ENCODE measurements around the gene CTCF.
A peak's percentile ranks its signal among the peaks of the same experiment; 100 is the strongest.
"Not testable (repeated sequence)": the region's sequence is repeated elsewhere in the genome, so short reads cannot be mapped to it uniquely, and the experiment has no call there.

Gene CTCF, protein sequence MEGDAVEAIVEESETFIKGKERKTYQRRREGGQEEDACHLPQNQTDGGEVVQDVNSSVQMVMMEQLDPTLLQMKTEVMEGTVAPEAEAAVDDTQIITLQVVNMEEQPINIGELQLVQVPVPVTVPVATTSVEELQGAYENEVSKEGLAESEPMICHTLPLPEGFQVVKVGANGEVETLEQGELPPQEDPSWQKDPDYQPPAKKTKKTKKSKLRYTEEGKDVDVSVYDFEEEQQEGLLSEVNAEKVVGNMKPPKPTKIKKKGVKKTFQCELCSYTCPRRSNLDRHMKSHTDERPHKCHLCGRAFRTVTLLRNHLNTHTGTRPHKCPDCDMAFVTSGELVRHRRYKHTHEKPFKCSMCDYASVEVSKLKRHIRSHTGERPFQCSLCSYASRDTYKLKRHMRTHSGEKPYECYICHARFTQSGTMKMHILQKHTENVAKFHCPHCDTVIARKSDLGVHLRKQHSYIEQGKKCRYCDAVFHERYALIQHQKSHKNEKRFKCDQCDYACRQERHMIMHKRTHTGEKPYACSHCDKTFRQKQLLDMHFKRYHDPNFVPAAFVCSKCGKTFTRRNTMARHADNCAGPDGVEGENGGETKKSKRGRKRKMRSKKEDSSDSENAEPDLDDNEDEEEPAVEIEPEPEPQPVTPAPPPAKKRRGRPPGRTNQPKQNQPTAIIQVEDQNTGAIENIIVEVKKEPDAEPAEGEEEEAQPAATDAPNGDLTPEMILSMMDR

DNA sequence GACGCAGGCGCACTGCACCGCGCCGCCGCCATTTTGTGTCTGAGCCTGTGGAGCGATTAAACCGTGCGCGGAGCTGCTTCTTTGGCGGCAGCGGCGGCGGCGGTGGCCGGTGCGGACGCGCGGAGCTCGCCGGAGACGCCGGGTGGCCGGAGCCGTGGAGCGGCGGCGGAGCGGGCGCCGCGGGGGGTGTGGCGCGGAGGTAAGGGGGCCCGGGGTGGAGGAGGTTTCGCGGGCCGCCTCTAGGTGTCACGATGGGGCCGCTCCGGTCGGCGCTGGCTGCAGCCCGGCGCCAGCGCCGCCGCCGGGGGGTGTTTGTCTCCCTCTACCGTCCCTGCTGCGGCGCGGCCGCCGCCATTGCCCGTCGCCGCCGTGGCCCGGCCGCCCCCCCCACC lies at the start of gene CTCF:
TSS of gene CTCF (plus strand) at position 1 of the 392 bp plus-strand sequence. CDS start 48,307 bp downstream, outside the sequence.
- DNase-seq, result peak; percentile 60

DNA sequence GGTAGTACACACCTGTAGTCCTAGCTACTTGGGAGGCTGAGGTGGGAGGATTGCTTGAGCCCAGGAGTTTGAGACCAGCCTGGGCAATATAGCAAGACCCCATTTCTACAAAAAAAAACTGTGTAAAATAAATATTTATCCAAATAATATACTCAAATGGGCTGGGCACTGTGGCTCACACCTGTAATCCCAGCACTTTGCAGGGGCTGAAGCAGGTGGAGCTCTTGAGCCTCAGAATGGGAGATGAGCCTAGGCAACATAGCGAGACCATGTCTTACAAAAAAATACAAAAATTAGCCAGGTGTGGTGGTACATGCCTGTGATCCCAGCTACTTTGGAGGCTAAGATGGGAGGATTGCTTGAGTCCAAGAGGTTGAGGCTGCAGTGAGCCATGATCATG lies 48.4 kb upstream of the CTCF start:
- not testable (repeated sequence) for DNase-seq

DNA sequence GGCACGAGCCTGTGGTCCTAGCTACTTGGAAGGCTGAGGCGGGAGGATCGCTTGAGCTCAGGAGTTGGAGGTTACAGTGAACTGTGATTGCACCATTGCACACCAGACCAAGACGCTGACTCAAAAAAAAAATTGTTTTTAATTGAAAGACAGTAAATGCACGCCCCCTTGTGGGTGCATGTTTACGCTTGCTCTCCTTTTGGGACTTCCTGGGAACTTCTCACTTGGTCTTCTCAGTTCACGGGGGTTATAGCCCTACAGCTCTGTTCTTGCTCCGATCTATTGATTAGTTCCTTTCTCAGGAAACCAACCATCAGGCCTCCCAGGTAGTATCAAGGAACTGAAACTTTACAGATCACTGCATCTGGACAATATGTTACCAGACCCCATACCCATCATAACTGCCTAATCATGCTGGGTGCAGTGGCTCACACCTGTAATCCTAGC lies 47.9 kb upstream of the CTCF start:
- DNase-seq, result no peak

DNA sequence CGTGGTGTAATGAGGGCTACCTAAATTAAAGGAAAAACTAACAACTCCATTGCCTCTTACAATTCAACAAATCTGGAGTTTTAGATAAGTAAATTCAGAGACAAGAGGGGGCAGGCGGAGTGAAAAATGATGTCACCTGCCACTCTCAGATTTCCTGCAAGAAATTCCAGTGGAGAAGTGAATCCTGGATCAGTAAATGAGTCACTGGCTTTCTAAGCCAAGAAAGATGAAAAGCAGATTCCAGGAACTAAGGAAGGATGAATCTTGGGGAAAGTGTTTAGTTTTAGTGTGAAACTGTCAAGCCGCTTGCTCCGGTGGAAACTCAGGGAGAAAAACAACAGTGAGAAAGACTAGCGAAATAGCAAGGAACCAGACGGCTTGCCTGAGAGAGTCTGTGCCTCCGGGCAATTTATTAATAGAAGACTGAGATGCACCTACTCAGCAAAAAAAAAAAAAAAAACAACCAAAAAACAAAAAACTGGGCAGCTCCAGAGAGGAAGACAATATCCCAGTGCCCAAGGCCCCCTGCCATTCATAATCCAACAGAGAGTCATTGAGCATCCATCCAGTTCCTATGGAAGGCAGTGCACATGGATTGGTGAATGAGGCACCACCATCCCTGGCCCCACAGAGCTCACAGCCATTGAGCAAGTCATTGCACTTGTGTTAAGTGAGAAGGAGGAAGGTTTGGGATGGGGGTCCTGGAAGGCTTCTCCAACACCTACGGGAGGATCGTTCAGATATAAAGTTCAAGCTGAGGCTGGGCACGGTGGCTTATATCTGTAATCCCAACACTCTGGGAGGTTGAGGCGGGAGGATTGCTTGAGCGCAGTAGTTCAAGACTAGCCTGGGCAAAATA lies 45.8 kb upstream of the CTCF start:
- no peak for DNase-seq

DNA sequence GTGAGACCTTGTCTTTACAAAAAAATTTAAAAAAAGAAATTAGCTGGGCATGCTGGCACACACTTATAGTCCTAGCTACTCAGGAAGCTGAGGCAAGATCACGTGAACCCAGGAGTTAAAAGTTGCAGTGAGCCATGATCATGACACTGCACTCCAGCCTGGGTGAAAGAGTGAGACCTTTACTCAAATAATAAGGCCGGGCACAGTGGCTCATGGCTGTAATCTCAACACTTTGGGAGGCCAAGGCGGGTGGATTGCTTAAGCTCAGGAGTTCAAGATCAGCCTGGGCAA lies 45.2 kb upstream of the CTCF start:
- no peak for DNase-seq

DNA sequence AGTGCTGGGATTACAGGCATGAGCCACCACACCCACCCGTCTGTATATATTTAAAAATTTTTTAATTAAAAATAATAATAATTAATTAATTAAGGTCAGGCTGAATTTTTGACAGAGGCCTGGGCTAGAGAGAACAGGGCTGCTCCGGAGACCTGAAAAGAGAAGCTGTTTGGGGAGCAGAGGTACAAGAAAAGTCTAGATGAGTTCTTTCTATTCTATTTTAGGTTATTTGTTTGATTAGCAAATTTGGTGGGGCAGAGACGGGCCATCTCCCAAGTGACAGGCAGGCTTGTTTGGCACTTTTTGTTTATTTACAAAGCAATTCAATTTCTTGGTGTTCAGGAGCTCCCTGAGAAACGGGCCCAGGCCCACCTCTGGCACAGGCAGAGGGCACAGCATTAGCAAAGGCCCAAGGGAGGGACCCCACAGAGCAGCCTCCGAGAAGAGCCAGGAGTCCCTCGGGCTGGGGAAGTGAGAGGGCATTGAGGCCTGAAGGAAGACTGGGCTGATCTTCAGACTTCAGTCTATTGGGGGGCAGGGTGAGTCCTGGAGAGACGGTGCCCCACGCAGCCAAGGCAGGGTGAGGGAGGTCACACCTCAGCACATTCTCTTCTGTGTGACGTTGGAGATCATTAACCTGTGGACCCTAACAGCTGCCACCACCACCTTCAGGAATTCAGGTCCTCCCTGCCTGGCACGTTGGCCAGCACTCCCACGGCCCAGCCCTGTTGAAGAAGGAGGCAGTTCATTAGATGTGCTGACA lies 44.5 kb upstream of the CTCF start:
- DNase-seq, result no peak

DNA sequence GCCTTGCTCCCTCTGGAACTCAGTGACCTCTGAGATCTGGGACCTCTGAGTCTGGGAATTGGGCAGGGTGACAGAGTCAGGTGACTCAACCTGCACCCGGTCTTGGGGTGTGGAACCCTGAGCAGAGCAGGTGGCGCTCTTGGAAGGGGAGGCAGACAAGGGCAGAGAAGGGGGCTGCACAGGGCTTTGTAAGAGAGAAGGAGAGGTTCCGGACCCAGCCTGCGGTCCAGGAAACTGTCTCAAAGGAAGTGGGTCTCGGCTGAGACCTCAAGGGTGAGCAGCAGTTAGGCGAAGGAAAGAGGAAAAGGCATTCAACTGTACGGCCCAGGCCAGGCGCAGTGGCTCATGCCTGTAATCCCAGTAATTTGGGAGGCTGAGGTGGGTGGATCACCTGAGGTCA lies 43.6 kb upstream of the CTCF start:
- no peak for DNase-seq

DNA sequence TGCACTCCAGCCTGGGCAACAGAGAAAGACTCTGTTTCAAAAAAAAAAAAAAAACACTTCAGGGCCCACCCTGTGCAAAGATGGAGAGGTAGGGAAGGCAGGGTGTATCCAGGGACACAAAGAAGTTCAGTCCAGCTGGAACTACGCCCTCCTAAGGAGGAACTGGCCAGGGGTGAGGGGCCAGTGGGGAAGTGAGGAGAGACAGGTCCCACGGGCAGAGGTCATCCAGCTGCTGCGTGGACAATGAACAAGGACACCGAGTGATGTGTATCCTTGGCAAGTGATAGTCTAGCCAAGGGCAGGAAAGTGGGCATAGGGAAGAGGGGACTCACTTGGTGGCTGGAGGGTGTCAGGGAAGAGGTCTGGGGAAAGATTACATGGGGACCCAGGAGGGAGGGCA lies 43.1 kb upstream of the CTCF start:
- DNase-seq, result no peak

DNA sequence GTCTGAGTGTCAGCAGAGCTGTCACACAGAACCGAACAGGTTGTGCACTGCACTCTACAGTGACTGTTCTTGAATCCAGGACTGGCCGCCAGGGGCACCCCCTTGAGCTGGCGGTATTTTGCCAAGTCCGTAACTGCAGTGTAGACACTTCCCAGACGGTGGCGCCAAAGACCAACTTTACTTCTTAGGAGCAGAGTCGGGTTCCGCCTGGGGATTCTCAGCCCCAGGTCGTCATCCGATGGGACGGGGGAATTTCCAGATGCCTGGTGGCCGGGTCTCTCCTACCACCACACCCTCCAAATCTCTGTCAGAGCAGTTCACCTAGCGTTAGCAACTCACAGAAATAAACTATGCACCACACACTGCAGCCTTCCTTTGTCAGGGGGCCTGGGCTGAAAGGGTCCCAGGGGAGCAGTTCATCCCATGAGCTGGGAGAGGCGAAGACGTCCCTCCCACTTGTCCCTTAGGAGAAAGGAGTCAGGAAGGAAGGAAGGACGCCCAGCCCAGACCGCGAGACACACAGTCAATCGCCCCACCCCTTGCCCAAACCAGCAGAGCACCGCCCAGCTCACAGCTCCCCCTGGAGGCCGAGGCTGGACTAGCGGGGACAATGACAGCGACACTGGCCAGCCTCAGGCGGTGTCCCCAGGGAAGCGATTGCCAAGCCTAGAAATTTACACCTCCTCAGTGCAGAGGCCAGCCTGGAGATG lies 41.1 kb upstream of the CTCF start:
- peak; percentile 76 for DNase-seq

DNA sequence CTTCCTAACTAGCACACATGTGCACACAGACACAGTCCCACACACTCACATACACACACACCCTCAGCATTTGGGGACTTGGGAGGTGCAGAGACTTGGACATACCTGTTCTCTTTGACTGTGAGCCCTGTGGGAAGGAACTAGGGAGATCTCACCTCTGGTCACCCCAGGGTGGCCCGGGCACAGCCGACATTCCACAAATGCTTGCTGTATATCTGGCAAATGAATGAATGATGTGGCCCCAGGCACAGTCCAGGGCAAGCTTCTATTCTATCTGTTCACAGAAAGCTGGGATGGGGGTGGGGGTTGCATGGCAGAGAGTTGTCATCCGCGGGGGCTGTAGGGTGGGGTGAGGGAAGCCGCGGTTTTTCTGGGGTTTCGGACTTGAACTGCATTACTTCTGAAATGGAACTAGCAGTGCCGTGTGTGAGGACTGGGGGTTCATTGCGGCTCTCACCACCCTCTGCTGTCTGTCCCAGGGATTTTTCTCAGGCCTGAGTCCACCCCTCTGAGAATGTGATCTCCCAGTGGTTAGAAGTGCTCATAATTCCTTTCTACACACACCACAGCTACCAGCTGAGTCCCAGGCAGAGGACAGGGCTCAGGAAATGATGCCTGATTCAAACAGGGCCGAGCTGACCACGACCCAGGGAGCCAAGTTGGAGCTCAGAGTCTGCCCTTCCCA lies 37.0 kb upstream of the CTCF start:
- DNase-seq, result no peak

DNA sequence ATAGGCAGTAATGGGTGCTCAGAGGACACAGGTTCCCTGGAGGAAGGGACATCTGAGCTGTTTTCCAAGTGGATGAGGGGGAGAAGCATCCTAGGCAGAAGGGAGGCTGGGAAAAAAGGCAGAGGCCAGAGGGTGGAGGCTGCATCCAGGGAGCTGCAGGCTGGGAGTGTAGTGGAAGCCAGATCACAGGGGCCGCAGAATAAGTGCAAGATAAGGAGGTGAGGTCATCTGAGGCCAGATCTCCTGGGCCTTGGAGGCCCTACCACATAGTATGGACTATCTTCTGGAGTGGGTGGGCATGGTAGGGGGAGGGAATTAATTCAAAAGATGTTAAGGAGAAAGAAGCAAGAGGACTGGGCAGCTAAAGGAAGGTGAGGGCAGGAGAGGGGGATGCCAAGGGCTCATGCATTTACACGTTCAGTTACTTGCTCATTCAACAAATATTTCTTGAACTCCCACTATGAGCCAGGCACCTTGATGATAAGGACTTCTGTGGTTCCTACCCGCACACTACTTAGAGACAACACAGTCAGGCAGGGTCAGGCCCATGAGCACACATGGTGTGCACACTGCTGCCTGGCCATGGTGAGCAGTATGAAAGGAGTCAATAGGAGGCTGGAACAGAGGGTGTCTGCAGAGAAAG lies 36.1 kb upstream of the CTCF start:
- no peak for DNase-seq

DNA sequence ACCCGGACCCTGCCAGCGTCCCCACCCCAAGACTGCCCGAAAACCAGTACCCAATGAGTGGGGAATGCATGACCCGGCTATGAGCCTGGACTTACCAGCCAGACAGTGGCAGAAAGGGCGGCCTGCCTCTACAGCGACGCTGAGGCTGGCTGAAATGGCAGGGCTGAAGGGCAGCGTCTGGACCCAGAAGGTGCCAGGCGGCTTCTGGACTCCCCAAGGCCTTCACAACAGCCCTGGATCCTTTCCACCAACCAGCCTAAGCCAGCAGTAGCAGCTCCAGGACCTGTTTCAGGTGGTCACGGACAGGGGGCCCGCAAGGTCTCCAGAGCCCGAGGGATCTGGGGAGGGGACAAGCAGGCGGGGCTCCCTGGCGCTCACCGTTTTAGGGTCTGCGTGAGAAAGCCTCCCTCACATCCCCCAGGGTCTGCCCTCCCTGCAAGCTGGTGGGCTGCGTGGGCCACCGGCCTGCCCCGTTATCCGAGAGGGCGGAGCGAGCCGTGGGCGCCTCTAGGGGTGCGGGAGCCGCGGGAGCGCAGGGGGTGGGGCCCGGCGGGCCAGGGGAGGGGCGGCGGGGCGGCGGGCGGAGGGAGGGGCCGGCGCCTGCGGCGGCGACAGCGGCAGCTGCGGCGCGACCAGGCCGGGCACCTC lies 34.0 kb upstream of the CTCF start, which contains the start of gene RIPOR1:
TSS of gene RIPOR1 (plus strand) at position 608 of the 648 bp plus-strand sequence. CDS start 9,618 bp downstream, outside the sequence.
- no peak for DNase-seq

DNA sequence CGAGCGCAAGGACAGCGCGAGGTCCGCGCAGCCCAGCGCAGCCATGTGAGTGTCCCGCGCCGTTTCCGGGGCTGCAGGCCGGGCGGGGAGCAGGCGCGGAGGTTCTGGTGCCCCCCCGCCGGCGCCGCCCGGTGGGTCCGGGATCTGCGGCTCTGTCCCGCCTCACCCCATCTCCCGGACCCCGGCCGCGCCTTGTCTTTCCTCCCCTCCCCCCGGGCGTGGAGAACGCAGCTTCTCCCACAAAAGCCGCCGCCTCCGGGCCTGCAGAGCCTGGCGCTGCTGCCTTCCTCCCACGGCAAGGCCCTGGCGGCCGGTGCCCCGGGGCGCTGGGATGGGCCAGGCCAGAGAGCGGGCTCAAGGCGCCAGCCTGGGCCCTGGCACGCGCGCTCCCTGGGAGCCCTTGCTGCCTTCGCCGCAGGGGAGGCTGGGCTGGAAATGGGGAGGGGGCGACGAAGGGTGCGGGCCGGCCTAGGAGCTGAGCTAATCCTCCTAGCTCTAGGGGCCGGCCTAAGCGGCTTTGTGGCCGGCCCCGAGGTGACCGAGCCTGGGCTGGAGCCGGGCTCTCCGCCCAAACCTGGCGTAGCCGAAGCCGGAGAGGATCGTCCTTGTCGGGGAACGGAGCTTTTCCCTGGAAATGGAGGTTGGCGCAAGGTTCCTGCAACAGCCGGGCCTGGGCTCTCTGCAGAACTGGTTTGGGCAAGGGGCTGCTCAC lies 33.3 kb upstream of the CTCF start:
- no peak for DNase-seq

DNA sequence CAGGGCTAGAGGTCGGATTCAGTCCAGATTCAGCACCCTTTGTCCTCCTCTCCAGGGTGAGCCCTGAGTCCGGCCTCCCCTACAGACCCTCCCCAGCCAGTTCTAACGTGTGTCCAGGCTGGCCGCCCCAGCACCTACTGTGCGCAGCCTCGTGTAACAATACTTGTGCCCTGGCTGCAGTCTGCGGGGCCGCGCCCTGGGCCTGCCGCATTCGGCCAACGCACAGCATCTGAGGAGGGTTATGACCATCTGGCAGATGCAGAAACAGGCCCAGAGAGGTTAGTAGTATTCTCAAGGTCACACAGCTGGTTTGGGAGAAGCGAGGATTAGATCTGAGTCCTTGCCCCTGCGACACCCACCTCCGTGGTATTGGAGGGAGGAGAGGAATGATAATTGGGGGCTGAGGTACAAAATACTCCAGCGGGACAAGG lies 32.7 kb upstream of the CTCF start:
- DNase-seq, result no peak

DNA sequence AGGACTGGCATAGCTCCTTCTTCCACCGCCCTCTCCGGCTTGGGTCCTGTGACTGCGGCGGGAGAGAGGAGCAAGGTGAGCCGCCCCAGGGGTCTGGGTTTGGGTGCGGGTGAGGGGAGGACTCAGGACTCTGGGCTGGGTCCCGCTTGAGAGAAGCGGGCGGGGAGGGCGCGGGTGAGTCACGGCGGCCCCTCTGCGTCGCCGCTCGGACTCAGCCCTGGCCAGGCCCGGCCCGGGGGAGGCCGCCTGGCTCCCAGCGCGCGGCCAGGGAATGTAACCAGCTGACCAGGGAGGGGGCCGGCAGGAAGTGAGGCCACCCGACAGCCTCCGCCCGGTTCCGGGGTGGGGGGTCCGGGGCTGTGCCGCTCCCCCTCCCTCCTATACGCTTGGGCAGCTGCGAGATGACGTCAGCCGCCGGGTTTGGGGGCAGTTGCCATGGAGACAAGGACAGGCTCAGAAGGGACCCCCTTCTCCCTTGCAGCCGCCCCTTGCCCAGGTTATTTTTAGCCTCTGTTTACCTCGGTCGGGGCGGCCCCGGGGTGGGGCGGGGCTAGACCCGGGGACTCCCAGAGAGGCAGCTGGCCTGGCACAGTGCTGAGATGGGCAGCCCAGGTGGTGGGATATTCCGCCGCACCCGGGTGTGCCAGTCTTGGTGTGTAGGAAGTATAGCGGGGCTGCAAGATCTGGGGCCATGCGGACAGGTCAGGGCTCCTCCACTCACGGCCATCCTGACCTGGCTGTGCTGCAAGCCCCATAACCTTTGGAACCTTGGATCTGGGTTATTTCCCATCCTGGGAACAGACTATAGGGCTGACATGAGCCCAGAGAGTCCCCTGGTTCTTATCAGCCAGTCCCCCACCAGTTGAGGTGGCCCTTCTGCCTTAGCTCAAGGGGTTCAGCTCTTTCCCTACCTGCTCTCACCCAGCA lies 32.0 kb upstream of the CTCF start:
- DNase-seq, result no peak

DNA sequence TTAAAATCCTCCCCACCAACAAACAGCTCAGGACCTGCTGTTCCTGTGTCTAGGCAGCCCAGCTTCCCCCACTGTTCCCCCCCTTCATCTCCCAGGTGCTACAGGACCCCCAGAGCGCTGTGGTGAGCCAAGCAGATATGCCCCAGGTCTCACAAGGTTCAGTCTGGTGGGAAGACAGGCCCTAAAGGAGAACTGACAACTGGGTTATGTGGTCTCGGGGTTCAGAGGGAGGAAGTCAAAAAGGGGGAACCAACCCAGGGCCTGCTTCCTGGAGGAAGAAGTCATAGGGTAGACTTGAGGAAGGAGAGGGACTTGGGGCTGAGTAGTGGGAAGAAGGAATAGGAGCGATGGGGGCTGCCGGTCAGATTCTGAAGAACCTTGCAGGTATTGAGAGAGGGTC lies 31.1 kb upstream of the CTCF start:
- DNase-seq, result no peak

DNA sequence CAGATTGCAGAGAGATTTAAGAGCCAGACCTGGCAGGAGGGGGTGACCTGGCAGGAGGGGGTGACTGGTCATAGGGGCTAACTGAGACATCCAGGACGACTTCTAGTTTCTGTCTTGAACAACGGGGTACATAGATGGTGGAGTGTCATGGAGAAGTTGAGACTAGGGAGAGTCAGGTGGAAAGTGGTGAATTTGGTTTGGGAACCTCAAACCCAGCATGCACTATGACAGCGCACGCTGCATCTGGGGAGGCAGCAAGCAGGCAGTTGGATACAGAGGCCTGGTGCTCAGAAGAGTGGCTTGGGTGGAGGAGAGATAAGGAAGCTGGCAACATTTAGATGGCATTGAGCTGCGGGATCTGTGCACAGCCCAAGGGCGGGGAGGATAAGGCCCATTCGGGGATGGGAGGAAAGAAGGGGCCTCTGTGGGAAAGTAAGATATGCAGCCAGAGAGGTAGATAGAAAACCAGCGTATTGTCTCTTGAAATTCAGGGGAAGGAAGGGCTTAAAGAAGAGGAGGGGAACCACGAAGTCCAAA lies 29.2 kb upstream of the CTCF start:
- no peak for DNase-seq

DNA sequence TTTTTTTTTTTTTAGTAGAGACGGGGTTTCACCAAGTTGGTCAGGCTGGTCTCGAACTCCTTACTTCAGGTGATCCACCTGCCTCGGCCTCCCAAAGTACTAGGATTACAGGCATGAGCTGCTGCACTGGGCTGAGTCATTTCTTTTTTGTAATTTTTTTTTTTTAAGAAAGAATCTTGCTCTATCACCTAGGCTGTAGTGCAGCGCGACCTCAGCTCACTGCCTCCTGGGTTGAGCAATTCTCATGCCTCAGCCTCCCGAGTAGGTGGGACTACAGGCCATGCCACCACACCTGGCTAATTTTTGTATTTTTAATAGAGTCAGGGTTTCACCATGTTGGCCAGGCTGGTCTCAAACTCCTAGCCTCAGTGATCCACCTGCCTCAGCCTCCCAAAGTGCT lies 28.3 kb upstream of the CTCF start:
- not testable (repeated sequence) for DNase-seq

All from NCI-H774 (cell line).